PFSK-1 (cell line): ENCODE measurements around the gene TMEM131L.

ENCODE experiments used
- FOXP2 ChIP-seq: optimal IDR thresholded peaks from 2 replicates; pipeline ENCODE3; 2011; ENCODE audit warnings: borderline replicate concordance, control low read depth, inconsistent platforms; ENCODE audit not compliant: insufficient read depth; ENCODE audit errors: extremely low read length, extremely low read depth
- POLR2AphosphoS5 ChIP-seq: IDR thresholded peaks from 2 replicates; pipeline ENCODE4 v1.6.1; 2012; ENCODE audit warnings: low read depth, mild to moderate bottlenecking, control low read depth, low read length, moderate library complexity
- SIN3A ChIP-seq: IDR thresholded peaks from 2 replicates; pipeline ENCODE4 v1.6.1; 2012; ENCODE audit warnings: mild to moderate bottlenecking, low read length, moderate library complexity, borderline replicate concordance; ENCODE audit not compliant: insufficient read depth
- TAF1 ChIP-seq: IDR thresholded peaks from 2 replicates; pipeline ENCODE4 v1.6.1; 2012; ENCODE audit warnings: low read length, control low read depth, borderline replicate concordance; ENCODE audit not compliant: insufficient read depth
- TF ChIP-seq, protein P1 (sequence below), 2 experiments: IDR thresholded peaks; 2 replicates each; pipeline versions ENCODE4 v1.6.1 to v1.8.0; 2011 to 2012; ENCODE audit warnings: low read depth in 2 of 2, low read length in 2 of 2, control low read depth in 1 of 2, inconsistent platforms in 1 of 2, mild to moderate bottlenecking in 1 of 2, moderate library complexity in 1 of 2; ENCODE audit not compliant: insufficient read depth in 1 of 2

The TMEM131L gene

DNA sequence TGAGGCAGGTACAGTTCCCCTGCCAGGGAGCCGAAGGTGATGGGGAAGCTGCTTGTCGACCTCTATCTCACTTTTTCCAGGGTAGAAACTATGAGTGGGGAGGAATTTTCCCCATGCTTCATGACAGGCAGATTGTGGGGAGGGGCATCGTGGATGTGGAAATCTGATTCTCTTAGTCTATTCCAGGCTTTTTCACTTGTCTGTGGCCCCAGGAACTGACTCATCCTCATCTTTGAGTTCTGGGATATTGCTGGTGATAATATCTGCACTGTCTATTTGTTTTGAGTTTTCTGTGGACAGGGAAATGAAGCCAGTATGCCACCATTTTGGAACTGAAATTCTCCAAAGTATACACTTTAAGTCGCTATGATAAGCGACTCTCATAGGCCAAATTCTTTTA is 210.3 kb downstream of the TMEM131L start:
- TF ChIP-seq SIN3A (no peak), FOXP2 (no peak), TAF1 (no peak), POLR2AphosphoS5 (no peak)
- TF ChIP-seq, protein P1, sequence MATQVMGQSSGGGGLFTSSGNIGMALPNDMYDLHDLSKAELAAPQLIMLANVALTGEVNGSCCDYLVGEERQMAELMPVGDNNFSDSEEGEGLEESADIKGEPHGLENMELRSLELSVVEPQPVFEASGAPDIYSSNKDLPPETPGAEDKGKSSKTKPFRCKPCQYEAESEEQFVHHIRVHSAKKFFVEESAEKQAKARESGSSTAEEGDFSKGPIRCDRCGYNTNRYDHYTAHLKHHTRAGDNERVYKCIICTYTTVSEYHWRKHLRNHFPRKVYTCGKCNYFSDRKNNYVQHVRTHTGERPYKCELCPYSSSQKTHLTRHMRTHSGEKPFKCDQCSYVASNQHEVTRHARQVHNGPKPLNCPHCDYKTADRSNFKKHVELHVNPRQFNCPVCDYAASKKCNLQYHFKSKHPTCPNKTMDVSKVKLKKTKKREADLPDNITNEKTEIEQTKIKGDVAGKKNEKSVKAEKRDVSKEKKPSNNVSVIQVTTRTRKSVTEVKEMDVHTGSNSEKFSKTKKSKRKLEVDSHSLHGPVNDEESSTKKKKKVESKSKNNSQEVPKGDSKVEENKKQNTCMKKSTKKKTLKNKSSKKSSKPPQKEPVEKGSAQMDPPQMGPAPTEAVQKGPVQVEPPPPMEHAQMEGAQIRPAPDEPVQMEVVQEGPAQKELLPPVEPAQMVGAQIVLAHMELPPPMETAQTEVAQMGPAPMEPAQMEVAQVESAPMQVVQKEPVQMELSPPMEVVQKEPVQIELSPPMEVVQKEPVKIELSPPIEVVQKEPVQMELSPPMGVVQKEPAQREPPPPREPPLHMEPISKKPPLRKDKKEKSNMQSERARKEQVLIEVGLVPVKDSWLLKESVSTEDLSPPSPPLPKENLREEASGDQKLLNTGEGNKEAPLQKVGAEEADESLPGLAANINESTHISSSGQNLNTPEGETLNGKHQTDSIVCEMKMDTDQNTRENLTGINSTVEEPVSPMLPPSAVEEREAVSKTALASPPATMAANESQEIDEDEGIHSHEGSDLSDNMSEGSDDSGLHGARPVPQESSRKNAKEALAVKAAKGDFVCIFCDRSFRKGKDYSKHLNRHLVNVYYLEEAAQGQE (IDR thresholded peaks at IDR 0.05; ENCODE audit: insufficient read depth in 1 of 2, low read depth in 2 of 2, low read length in 2 of 2): no peak

DNA sequence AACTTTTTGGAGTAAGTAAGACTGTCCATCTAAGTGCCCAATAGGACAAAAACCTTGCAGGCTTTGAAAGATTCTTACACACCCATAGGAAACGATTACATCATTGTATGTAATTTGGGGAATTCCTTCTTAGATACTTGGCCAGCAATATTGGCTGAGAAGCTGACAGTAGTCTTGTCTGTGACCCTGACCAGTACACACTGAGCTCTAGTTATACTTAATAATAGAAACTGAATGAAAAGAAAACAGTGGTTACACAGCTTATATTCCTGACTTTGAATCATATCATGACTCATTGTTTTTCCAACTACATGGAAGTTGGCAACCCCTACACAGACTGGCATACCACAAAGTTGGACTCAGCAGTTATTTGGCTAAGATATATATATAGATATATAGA is 210.8 kb downstream of the TMEM131L start:
- TF ChIP-seq, protein P1 (IDR thresholded peaks at IDR 0.05; ENCODE audit: insufficient read depth in 1 of 2, low read depth in 2 of 2, low read length in 2 of 2): no peak
- TF ChIP-seq POLR2AphosphoS5 (no peak), TAF1 (no peak), SIN3A (no peak), FOXP2 (no peak)

GRCh38 chr4:153679486-153679885 is 213.3 kb downstream of the TMEM131L start:
- TF ChIP-seq FOXP2 (no peak), TAF1 (no peak), POLR2AphosphoS5 (no peak), SIN3A (no peak)
- TF ChIP-seq, protein P1 (IDR thresholded peaks at IDR 0.05; ENCODE audit: insufficient read depth in 1 of 2, low read depth in 2 of 2, low read length in 2 of 2): no peak

DNA sequence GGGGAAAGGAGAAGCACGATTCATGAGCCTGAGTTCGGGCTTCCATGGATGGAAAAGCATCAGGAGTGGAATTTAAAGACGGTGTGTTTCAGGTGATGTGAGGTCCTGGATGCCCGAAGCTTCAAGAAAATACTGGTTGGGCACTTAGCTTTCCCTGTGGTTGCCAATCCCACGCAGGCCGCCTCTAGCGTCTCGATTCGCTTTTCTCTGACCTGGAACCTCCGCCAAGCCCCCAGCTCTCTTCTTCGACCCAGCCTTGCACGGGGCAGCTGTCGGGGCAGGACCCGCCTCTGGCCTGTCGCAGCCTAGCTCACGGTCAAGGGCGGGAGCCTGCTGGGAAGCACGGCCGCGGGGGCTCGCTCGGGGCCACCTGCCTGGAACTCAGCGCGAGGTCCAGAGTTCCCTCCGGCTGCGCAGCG is 217.6 kb downstream of the TMEM131L start:
- TF ChIP-seq, protein P1 (IDR thresholded peaks at IDR 0.05; ENCODE audit: insufficient read depth in 1 of 2, low read depth in 2 of 2, low read length in 2 of 2): no peak
- TF ChIP-seq TAF1 (no peak), SIN3A (no peak)
